Measurements from ENCODE around the gene ZDHHC14. TPM values are rescaled to one million over a fixed set of nuclear protein-coding genes. Genes with fewer than 3 reads are reported as not detected.
"Not testable (repeated sequence)": the region's sequence is repeated elsewhere in the genome, so short reads cannot be mapped to it uniquely, and the experiment has no call there.

ZDHHC14 gene
- total and polyA plus RNA-seq, 8 donors: 3.4 to 25.7 (median 7.4) TPM

- Histone ChIP-seq H3K9me3 (peaks cover 0 to 17% (median 9%) of the 10 kb centered on the region in 4 donors), H3K27me3 (no peaks in the 10 kb centered on the region), H3K27ac (peak overlapping the region in 1 of 5 donors; percentile 26), H3K4me3 (no peak overlapping the region), H3K36me3 (no peaks in the 10 kb centered on the region), H3K4me1 (peaks cover 7 to 22% (median 16%) of the 10 kb centered on the region in 4 donors)
- no peak for DNase-seq
- TF ChIP-seq, protein P1, sequence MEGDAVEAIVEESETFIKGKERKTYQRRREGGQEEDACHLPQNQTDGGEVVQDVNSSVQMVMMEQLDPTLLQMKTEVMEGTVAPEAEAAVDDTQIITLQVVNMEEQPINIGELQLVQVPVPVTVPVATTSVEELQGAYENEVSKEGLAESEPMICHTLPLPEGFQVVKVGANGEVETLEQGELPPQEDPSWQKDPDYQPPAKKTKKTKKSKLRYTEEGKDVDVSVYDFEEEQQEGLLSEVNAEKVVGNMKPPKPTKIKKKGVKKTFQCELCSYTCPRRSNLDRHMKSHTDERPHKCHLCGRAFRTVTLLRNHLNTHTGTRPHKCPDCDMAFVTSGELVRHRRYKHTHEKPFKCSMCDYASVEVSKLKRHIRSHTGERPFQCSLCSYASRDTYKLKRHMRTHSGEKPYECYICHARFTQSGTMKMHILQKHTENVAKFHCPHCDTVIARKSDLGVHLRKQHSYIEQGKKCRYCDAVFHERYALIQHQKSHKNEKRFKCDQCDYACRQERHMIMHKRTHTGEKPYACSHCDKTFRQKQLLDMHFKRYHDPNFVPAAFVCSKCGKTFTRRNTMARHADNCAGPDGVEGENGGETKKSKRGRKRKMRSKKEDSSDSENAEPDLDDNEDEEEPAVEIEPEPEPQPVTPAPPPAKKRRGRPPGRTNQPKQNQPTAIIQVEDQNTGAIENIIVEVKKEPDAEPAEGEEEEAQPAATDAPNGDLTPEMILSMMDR (IDR thresholded peaks at IDR 0.05): no peak
- TF ChIP-seq POLR2AphosphoS5 (IDR thresholded peaks at IDR 0.05): no peak
- TF ChIP-seq EP300 (IDR thresholded peaks at IDR 0.05): no peak
- no peak for TF ChIP-seq POLR2A (IDR thresholded peaks at IDR 0.05)
- WGBS, 5 donors: 39 to 68% (median 50%) methylated on average over 8 of the region's 8 CpGs
- intact Hi-C loops (cut with DNase I; ENCODE audit: low total_unique reads): no loop called here
Measured at GRCh38 chr6:157586476-157587126, 205.6 kb downstream of the ZDHHC14 start.

DNA sequence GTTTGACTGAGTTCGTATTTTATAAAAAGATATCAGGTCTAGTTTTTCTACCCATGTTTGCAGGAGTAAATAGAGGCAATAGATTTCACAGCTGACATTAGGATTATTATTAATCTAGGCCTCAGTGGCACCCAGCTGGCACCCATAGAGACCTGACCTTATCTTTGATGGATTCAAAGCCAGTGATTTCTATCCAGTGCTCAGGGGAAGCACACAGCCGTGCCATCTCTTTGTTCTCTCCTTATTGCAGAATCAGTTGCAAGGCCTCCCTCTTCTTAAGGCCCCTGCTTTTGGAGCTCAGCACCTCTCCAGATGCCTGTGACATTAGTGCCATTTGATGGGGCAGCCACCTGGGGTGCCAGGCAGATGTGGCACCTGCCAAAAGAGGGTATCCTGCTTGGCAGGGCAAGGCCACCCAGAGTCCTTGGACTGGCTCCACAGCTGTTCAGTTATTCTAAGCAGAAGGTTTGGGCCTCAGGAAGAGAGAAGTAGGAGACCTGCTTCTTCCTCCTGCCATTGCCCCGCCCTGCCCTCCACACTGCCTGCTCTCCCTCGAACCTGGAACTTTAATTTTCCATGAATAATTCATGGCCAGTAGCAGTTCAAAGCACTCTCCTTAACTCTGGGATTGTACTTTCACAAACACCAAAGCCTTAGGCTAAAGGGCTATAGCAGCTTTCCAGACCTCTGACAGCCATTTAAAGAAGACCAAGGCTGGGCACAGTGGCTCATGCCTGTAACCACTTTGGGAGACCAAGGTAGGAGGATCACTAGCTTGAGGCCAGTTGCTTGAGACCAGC lies 206.3 kb downstream of the ZDHHC14 start:
- DNase-seq: no peak
- Histone ChIP-seq H3K27me3 (no peaks in the 10 kb centered on the region), H3K9me3 (peaks cover 0 to 15% (median 7%) of the 10 kb centered on the region in 4 donors), H3K4me1 (peaks cover 7 to 22% (median 16%) of the 10 kb centered on the region in 4 donors), H3K4me3 (no peak overlapping the region), H3K27ac (peak overlapping the region in 2 of 5 donors; percentile 26 to 34), H3K36me3 (no peaks in the 10 kb centered on the region)
- intact Hi-C loops (cut with DNase I; ENCODE audit: low total_unique reads): no loop called here
- TF ChIP-seq POLR2A (IDR thresholded peaks at IDR 0.05): no peak
- no peak for TF ChIP-seq POLR2AphosphoS5 (IDR thresholded peaks at IDR 0.05)
- TF ChIP-seq, protein P1 (IDR thresholded peaks at IDR 0.05): no peak
- no peak for TF ChIP-seq EP300 (IDR thresholded peaks at IDR 0.05)
- WGBS, 5 donors: 50 to 68% (median 66%) methylated on average over 4 of the region's 4 CpGs

- WGBS, 5 donors: 87 to 98% (median 95%) methylated on average over 4 of the region's 4 CpGs
- Histone ChIP-seq H3K4me1 (peaks cover 7 to 22% (median 15%) of the 10 kb centered on the region in 4 donors), H3K36me3 (peaks cover 0 to 10% (median 9%) of the 10 kb centered on the region in 4 donors), H3K9me3 (peaks cover 0 to 15% (median 7%) of the 10 kb centered on the region in 4 donors)
- not testable (repeated sequence) for H3K27ac ChIP-seq, H3K27me3 ChIP-seq, DNase-seq, H3K4me3 ChIP-seq
- intact Hi-C loops (cut with DNase I; ENCODE audit: low total_unique reads): loop anchor here (5.0 kb wide), 1 partner anchor 273 kb away; no protein-coding TSS in a partner anchor
Measured at GRCh38 chr6:157590654-157591053, 209.7 kb downstream of the ZDHHC14 start.

GRCh38 chr6:157592541-157592940 lies 211.6 kb downstream of the ZDHHC14 start:
- peaks cover 6 to 20% (median 15%) of the 10 kb centered on the region in 4 donors for H3K4me1 ChIP-seq
- no peak overlapping the region for H3K27ac ChIP-seq
- no peak for DNase-seq
- WGBS, 5 donors: 84 to 95% (median 92%) methylated on average over 15 to 16 of the region's 16 CpGs
- H3K36me3 ChIP-seq: peaks cover 0 to 10% (median 9%) of the 10 kb centered on the region in 4 donors
- TF ChIP-seq, protein P1 (IDR thresholded peaks at IDR 0.05): no peak
- TF ChIP-seq POLR2A (IDR thresholded peaks at IDR 0.05) (no peak), POLR2AphosphoS5 (IDR thresholded peaks at IDR 0.05) (no peak), EP300 (IDR thresholded peaks at IDR 0.05) (no peak)
- no peaks in the 10 kb centered on the region for H3K27me3 ChIP-seq
- peaks cover 0 to 15% (median 7%) of the 10 kb centered on the region in 4 donors for H3K9me3 ChIP-seq
- peak overlapping the region in 1 of 4 donors; percentile 16 for H3K4me3 ChIP-seq
- intact Hi-C loops (cut with DNase I; ENCODE audit: low total_unique reads): loop anchor here (5.0 kb wide), 1 partner anchor 275 kb away; no protein-coding TSS in a partner anchor
